Natural killer cell treated with Interleukin-12 subunit alpha and Interleukin-12 subunit beta and Interleukin-15 and Interleukin-18, amount 100 ng/mL, for 72 hours (primary cell): ENCODE results near the gene ZNF500. TPM values are rescaled to one million over a fixed set of nuclear protein-coding genes. Genes with fewer than 3 reads are reported as not detected.

ENCODE experiments used
- ATAC-seq, 2 donors: fragments of 150-1000 bp; cut with Tn5 transposase in 1 of 2; sonication (Bioruptor Pico), chemical (Tn5 transposase) in 1 of 2; 2 replicates each; pipeline ENCODE4 v1.10.0; 2021
- DNase-seq: peaks from one replicate; pipeline ENCODE4 v3.0.0; 2022; ENCODE audit warnings: low spot score
- H3K27ac Mint-ChIP-seq, 2 donors: 1 replicate in 1 of 2; 2 replicates in 1 of 2; pipeline ENCODE4 v1.8.0; 2022; ENCODE audit warnings: mixed read lengths in 2 of 2, mild to moderate bottlenecking in 1 of 2, moderate library complexity in 1 of 2
- H3K27me3 Mint-ChIP-seq, 2 donors: 1 replicate in 1 of 2; 2 replicates in 1 of 2; pipeline ENCODE4 v1.8.0; 2022; ENCODE audit warnings: mixed read lengths in 2 of 2
- H3K36me3 Mint-ChIP-seq: one replicate; pipeline ENCODE4 v1.8.0; 2022; ENCODE audit warnings: mixed read lengths
- H3K4me1 Mint-ChIP-seq, 2 donors: 1 replicate in 1 of 2; 2 replicates in 1 of 2; pipeline ENCODE4 v1.8.0; 2022; ENCODE audit warnings: low read depth in 2 of 2, mixed read lengths in 2 of 2, mild to moderate bottlenecking in 1 of 2
- H3K4me3 Mint-ChIP-seq: one replicate; pipeline ENCODE4 v1.8.0; 2022; ENCODE audit warnings: mixed read lengths
- H3K9me3 Mint-ChIP-seq: 2 replicates; pipeline ENCODE4 v1.8.0; 2022; ENCODE audit warnings: mixed read lengths
- total RNA-seq, 2 donors: library from RNA; stranded (reverse); gene quantifications; one replicate each; pipeline ENCODE4 v1.2.3, GENCODE V29; 2022

The ZNF500 gene
- total RNA-seq, 2 donors from 2014 or later: 12.2 to 20.9 TPM

DNA sequence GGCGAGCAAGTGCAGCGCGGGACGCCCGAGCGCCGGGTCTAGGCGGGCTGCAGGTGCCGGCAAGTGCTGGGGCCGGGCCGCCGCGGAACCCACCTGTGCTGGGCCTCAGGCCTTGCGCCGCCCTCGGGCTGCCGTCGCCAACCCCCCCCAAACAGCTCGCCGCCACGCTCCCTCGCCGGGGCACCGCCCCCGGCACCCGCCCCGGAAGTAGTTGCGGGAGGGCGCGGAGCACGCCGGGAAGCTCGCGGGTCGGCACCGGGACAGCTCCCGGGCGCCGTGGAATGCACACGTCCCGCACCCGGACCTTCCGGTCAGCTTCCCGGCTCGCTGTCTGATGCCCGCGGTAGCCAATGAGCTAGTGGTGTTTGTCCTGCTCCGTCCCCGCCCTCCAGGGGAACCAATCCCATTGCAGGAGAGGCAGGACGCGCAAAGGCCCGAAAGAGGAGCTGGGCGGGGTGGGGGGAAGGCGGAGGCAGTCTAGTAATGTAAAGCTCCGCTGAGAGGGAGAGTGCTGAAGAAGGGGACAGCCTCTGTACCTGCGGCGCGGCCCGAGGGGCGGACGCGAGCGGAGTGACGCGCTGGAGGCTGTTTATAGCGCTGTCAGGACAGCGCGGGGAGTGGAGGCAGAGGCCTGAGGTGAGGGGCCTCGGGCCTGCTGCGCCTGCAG lies 32.8 kb downstream of the ZNF500 start, which contains the start of the genes ANKS3 and DNAAF8:
Gene ANKS3 (minus strand): TSS at position 209 of the 667 bp plus-strand sequence. CDS start 4,122 bp downstream, outside the sequence.
Gene DNAAF8 (plus strand): TSS at position 475 of the 667 bp plus-strand sequence. CDS start 1,978 bp downstream, outside the sequence.
- Mint-ChIP-seq H3K36me3 (no peaks in the 10 kb centered on the region), H3K27ac (peak within 1 kb of the TSS; percentile 79 to 88), H3K27me3 (no peaks in the 10 kb centered on the region), H3K9me3 (no peaks in the 10 kb centered on the region), H3K4me3 (peak within 1 kb of the TSS; percentile 89), H3K4me1 (peaks cover 14 to 17% of the 10 kb centered on the region in 2 donors)
- DNase-seq (peak; percentile 95), ATAC-seq (peak; percentile 88 to 96)

- no peaks in the 10 kb centered on the region for H3K27me3 Mint-ChIP-seq
- peaks cover 14 to 17% of the 10 kb centered on the region in 2 donors for H3K4me1 Mint-ChIP-seq
- ATAC-seq: peak in 1 of 2 donors; percentile 0
- H3K4me3 Mint-ChIP-seq: peak overlapping the region; percentile 89
- DNase-seq: no peak
- H3K27ac Mint-ChIP-seq: peak overlapping the region; percentile 79 to 88
- no peaks in the 10 kb centered on the region for H3K36me3 Mint-ChIP-seq
- H3K9me3 Mint-ChIP-seq: no peaks in the 10 kb centered on the region
Observed at GRCh38 chr16:4733747-4734062, 33.3 kb downstream of the ZNF500 start.

- no peaks in the 10 kb centered on the region for H3K27me3 Mint-ChIP-seq
- H3K36me3 Mint-ChIP-seq: no peaks in the 10 kb centered on the region
- H3K4me3 Mint-ChIP-seq: peak overlapping the region; percentile 89
- H3K9me3 Mint-ChIP-seq: no peaks in the 10 kb centered on the region
- no peak for ATAC-seq
- H3K27ac Mint-ChIP-seq: peak overlapping the region; percentile 79 to 88
- H3K4me1 Mint-ChIP-seq: peaks cover 14 to 17% of the 10 kb centered on the region in 2 donors
- DNase-seq: no peak
Observed at GRCh38 chr16:4733211-4733742, 33.7 kb downstream of the ZNF500 start.

GRCh38 chr16:4729876-4730275 lies 37.1 kb downstream of the ZNF500 start:
- Mint-ChIP-seq H3K4me1 (peaks cover 7% of the 10 kb centered on the region in 2 donors), H3K9me3 (no peaks in the 10 kb centered on the region), H3K4me3 (no peak overlapping the region), H3K36me3 (no peaks in the 10 kb centered on the region), H3K27me3 (no peaks in the 10 kb centered on the region), H3K27ac (no peak overlapping the region)
- DNase-seq (no peak), ATAC-seq (no peak)

GRCh38 chr16:4728676-4729075 lies 38.3 kb downstream of the ZNF500 start:
- Mint-ChIP-seq H3K4me3 (no peak overlapping the region), H3K9me3 (no peaks in the 10 kb centered on the region), H3K4me1 (peaks cover 4 to 6% of the 10 kb centered on the region in 2 donors), H3K36me3 (no peaks in the 10 kb centered on the region), H3K27me3 (no peaks in the 10 kb centered on the region), H3K27ac (peak overlapping the region in 1 of 2 donors; percentile 51)
- DNase-seq: no peak
- no peak for ATAC-seq

GRCh38 chr16:4726616-4727015 lies 40.3 kb downstream of the ZNF500 start:
- peaks cover 0 to 2% of the 10 kb centered on the region in 2 donors for H3K4me1 Mint-ChIP-seq
- no peak overlapping the region for H3K27ac Mint-ChIP-seq
- DNase-seq: no peak
- no peaks in the 10 kb centered on the region for H3K36me3 Mint-ChIP-seq
- H3K9me3 Mint-ChIP-seq: no peaks in the 10 kb centered on the region
- H3K27me3 Mint-ChIP-seq: no peaks in the 10 kb centered on the region
- no peak for ATAC-seq
- H3K4me3 Mint-ChIP-seq: no peak overlapping the region

GRCh38 chr16:4724661-4725270 lies 42.2 kb downstream of the ZNF500 start:
- H3K36me3 Mint-ChIP-seq: no peaks in the 10 kb centered on the region
- no peak overlapping the region for H3K4me3 Mint-ChIP-seq
- H3K27me3 Mint-ChIP-seq: no peaks in the 10 kb centered on the region
- ATAC-seq: no peak
- peaks cover 0 to 2% of the 10 kb centered on the region in 2 donors for H3K4me1 Mint-ChIP-seq
- no peaks in the 10 kb centered on the region for H3K9me3 Mint-ChIP-seq
- no peak for DNase-seq
- no peak overlapping the region for H3K27ac Mint-ChIP-seq

DNA sequence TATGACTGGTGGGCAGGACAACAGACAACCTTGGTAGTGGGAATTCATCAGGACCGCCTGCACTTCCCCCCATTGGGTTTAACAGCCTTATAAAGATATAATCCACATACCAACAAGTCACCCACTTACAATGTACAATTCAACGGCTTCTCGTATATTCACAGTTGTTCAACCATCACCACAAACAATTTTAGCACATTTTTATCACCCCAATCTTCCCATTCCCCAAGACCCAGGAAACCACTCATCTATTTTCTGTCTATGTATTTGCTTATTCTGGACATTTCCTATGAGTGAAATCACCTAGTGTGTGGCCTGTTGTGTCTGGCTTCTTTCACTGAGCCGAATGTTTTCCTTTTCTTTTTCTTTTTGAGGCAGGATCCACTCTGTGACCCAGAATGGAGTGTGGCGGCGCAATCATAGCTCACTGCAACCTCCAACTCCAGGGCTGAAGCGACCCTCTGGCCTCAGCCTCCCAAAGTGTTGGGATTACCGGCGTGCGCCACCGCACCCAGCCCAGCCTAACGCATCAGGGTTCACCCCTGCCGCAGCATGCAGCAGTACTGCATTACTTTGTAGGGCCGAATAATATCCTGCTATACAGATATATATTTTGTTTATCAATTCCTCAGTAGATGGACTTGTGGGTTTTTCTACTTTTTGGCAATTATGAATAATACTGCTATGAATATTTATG lies 43.7 kb downstream of the ZNF500 start:
- Mint-ChIP-seq H3K36me3 (no peaks in the 10 kb centered on the region), H3K9me3 (no peaks in the 10 kb centered on the region), H3K4me3 (no peak overlapping the region), H3K27ac (no peak overlapping the region), H3K27me3 (no peaks in the 10 kb centered on the region), H3K4me1 (peaks cover 0 to 2% of the 10 kb centered on the region in 2 donors)
- DNase-seq (no peak), ATAC-seq (no peak)

DNA sequence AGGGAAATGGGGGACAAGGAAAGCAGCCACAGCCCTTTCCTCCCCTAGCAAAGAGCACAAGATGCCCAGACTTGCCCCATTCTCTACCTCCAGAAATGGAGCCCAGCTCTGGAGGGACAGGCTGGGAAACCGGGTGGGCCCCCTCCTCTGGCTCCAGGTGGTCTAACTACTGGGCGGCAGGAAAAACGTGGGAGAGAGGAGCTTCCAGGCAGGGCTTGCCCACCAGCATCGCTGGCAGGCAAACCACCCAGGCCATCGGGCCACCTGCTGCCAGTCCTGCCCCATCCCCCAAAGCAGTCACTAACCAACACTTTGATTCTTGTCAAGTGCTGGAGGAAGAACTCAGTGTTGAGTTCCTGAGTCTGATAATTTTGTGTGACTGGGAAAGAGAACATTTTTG lies 48.5 kb downstream of the ZNF500 start:
- Mint-ChIP-seq H3K4me3 (no peak overlapping the region), H3K4me1 (peaks cover 0 to 2% of the 10 kb centered on the region in 2 donors), H3K27ac (no peak overlapping the region), H3K9me3 (no peaks in the 10 kb centered on the region), H3K36me3 (no peaks in the 10 kb centered on the region), H3K27me3 (no peaks in the 10 kb centered on the region)
- ATAC-seq: no peak
- DNase-seq: no peak

- H3K9me3 Mint-ChIP-seq: no peaks in the 10 kb centered on the region
- H3K27ac Mint-ChIP-seq: no peak overlapping the region
- H3K36me3 Mint-ChIP-seq: no peaks in the 10 kb centered on the region
- H3K4me3 Mint-ChIP-seq: no peak overlapping the region
- DNase-seq (no peak), ATAC-seq (no peak)
- no peaks in the 10 kb centered on the region for H3K27me3 Mint-ChIP-seq
- H3K4me1 Mint-ChIP-seq: no peaks in the 10 kb centered on the region
Observed at GRCh38 chr16:4714996-4715395, 52.0 kb downstream of the ZNF500 start.

- H3K9me3 Mint-ChIP-seq: no peaks in the 10 kb centered on the region
- H3K27me3 Mint-ChIP-seq: no peaks in the 10 kb centered on the region
- DNase-seq (no peak), ATAC-seq (no peak)
- no peaks in the 10 kb centered on the region for H3K36me3 Mint-ChIP-seq
- H3K27ac Mint-ChIP-seq: no peak overlapping the region
- H3K4me1 Mint-ChIP-seq: no peaks in the 10 kb centered on the region
- no peak overlapping the region for H3K4me3 Mint-ChIP-seq
Observed at GRCh38 chr16:4713663-4714501, 53.1 kb downstream of the ZNF500 start.

GRCh38 chr16:4709481-4709880 lies 57.5 kb downstream of the ZNF500 start:
- Mint-ChIP-seq H3K27ac (no peak overlapping the region), H3K27me3 (no peaks in the 10 kb centered on the region), H3K4me3 (no peak overlapping the region), H3K36me3 (peaks cover 6% of the 10 kb centered on the region), H3K9me3 (no peaks in the 10 kb centered on the region), H3K4me1 (peaks cover 0 to 3% of the 10 kb centered on the region in 2 donors)
- DNase-seq (no peak), ATAC-seq (no peak)

GRCh38 chr16:4706871-4707270 lies 60.1 kb downstream of the ZNF500 start:
- Mint-ChIP-seq H3K4me1 (peaks cover 0 to 3% of the 10 kb centered on the region in 2 donors), H3K4me3 (no peak overlapping the region), H3K27ac (peak overlapping the region in 1 of 2 donors; percentile 28), H3K36me3 (peaks cover 6% of the 10 kb centered on the region), H3K27me3 (no peaks in the 10 kb centered on the region), H3K9me3 (no peaks in the 10 kb centered on the region)
- DNase-seq (no peak), ATAC-seq (no peak)
